OCI-LY1 (cell line): Measurements from ENCODE around the gene UGT2B7.

Experiments used
- CTCF ChIP-seq: fragments of 200-600 bp; sonication (generic), shearing (Covaris generic); IDR thresholded peaks from 2 replicates; pipeline ENCODE4 v1.5.1; 2017; ENCODE audit warnings: mild to moderate bottlenecking, antibody characterized with exemption, low read length, moderate library complexity, mixed read lengths
- EZH2 ChIP-seq: fragments of 200-600 bp; sonication (generic), shearing (Covaris generic); IDR thresholded peaks from 2 replicates; pipeline ENCODE4 v1.8.0; 2017; ENCODE audit warnings: borderline replicate concordance, mixed run types, mild to moderate bottlenecking, antibody characterized with exemption, low read length, moderate library complexity, mixed read lengths

- TF ChIP-seq CTCF (no peak), EZH2 (no peak)
These were observed 536 bp downstream of the UGT2B7 start for GRCh38 chr4:69096810-69097209.
